Tibial nerve (tissue), 4 donors: Measurements from ENCODE around the gene RIOK1. TPM values are rescaled to one million over a fixed set of nuclear protein-coding genes. Genes with fewer than 3 reads are reported as not detected.
"Not testable (repeated sequence)": the region's sequence is repeated elsewhere in the genome, so short reads cannot be mapped to it uniquely, and the experiment has no call there.

Experiments
- DNase-seq, 2 donors: peaks; one replicate each; pipeline ENCODE4 v3.0.0-alpha.2; 2019; ENCODE audit warnings: low spot score in 2 of 2
- H3K27ac ChIP-seq, 4 donors: fragments of 200-600 bp; sonication (generic) in 3 of 4; one replicate each; pipeline ENCODE4 v1.5.1; 2017 to 2019; ENCODE audit warnings: mild to moderate bottlenecking in 1 of 4
- H3K27me3 ChIP-seq, 2 donors: fragments of 200-600 bp; sonication (generic) in 1 of 2; one replicate each; pipeline versions ENCODE4 v1.5.1 to v1.6.0; 2017 to 2019
- H3K36me3 ChIP-seq, 3 donors: fragments of 200-600 bp; sonication (generic); one replicate each; pipeline ENCODE4 v1.5.1; 2018 to 2019
- H3K4me1 ChIP-seq, 4 donors: fragments of 200-600 bp; sonication (generic) in 3 of 4; one replicate each; pipeline ENCODE4 v1.5.1; 2017 to 2019
- H3K4me3 ChIP-seq, 4 donors: fragments of 200-600 bp; sonication (generic) in 3 of 4; one replicate each; pipeline ENCODE4 v1.5.1; 2017 to 2019; ENCODE audit warnings: mild to moderate bottlenecking in 1 of 4, moderate library complexity in 1 of 4
- H3K9me3 ChIP-seq, 4 donors: fragments of 200-600 bp; sonication (generic) in 3 of 4; one replicate each; pipeline ENCODE4 v1.5.1; 2017 to 2019
- CTCF ChIP-seq, 5 experiments: fragments of 200-600 bp in 3 of 5; fragments of 450-650 bp in 2 of 5; sonication (generic) in 3 of 5; IDR thresholded peaks; one replicate each; pipeline ENCODE4 v1.5.1; 2016 to 2019; ENCODE audit warnings: antibody characterized with exemption in 5 of 5, mild to moderate bottlenecking in 3 of 5, moderate library complexity in 2 of 5
- EP300 ChIP-seq, 2 donors: sonication (generic); formaldehyde crosslinking; IDR thresholded peaks; one replicate each; pipeline ENCODE4 v1.6.1; 2017; ENCODE audit warnings: antibody characterized with exemption in 2 of 2, mild to moderate bottlenecking in 1 of 2
- POLR2A ChIP-seq, 2 donors: fragments of 450-650 bp; IDR thresholded peaks; one replicate each; pipeline ENCODE4 v1.6.1; 2017; ENCODE audit warnings: antibody characterized with exemption in 2 of 2, mild to moderate bottlenecking in 2 of 2, moderate library complexity in 2 of 2
- WGBS, 2 donors: methylation state at CpG; one replicate each; pipeline ENCODE4 v1.1.5; 2018; 5-methylcytosine and 5-hydroxymethylcytosine counted together
- total RNA-seq, 4 donors: library from RNA; depleted of rRNA; stranded (reverse); fragments of >200 nt; gene quantifications; one replicate each; pipeline ENCODE4 v1.1.0, GENCODE V29; 2016

The RIOK1 gene
- total RNA-seq: 10 to 100 TPM in 2 of 4 donors, 1 to 10 TPM in 2; 9.0 to 25.2 (median 12.9) TPM

GRCh38 chr6:7389451-7390225, at the start of gene RIOK1, which contains the start of gene CAGE1:
TSS of gene RIOK1 (plus strand) at chr6:7389808. CDS start at chr6:7390003, 195 bp downstream.
TSS of gene CAGE1 (minus strand) at chr6:7389742. CDS start at chr6:7387173, 2,569 bp downstream.
- TF ChIP-seq EP300 (IDR thresholded peaks at IDR 0.05) (peak; percentile 35 to 86), CTCF (IDR thresholded peaks at IDR 0.05) (peak in 2 of 5 experiments; percentile 13 to 21), POLR2A (IDR thresholded peaks at IDR 0.05) (peak; percentile 39 to 72)
- WGBS, 2 donors: 0 to 1% methylated on average over 27 to 30 of the region's 62 CpGs
- H3K27me3 ChIP-seq: no peaks in the 10 kb centered on the region
- peak within 1 kb of the TSS; percentile 69 to 97 (median 90) for H3K27ac ChIP-seq
- H3K4me3 ChIP-seq: peak within 1 kb of the TSS; percentile 62 to 93 (median 70)
- peaks cover 0 to 32% (median 16%) of the 10 kb centered on the region in 4 donors for H3K4me1 ChIP-seq
- no peaks in the 10 kb centered on the region for H3K9me3 ChIP-seq
- H3K36me3 ChIP-seq: peaks cover 0 to 17% (median 0%) of the 10 kb centered on the region in 3 donors
- peak; percentile 91 to 92 for DNase-seq

GRCh38 chr6:7341271-7341670, 48.3 kb upstream of the RIOK1 start:
- no peak for DNase-seq
- Histone ChIP-seq H3K9me3 (no peaks in the 10 kb centered on the region), H3K4me3 (no peak overlapping the region), H3K4me1 (no peaks in the 10 kb centered on the region), H3K27ac (no peak overlapping the region), H3K36me3 (no peaks in the 10 kb centered on the region), H3K27me3 (no peaks in the 10 kb centered on the region)
- no peak for TF ChIP-seq CTCF (IDR thresholded peaks at IDR 0.05)
- TF ChIP-seq EP300 (IDR thresholded peaks at IDR 0.05): no peak
- no peak for TF ChIP-seq POLR2A (IDR thresholded peaks at IDR 0.05)
- WGBS, 2 donors: 98 to 100% methylated on average over 3 of the region's 3 CpGs

- no peak for DNase-seq
- 82 to 83% methylated on average over 6 to 9 of the region's 9 CpGs for WGBS, 2 donors
- Histone ChIP-seq H3K36me3 (no peaks in the 10 kb centered on the region), H3K27me3 (no peaks in the 10 kb centered on the region), H3K9me3 (no peaks in the 10 kb centered on the region), H3K4me3 (no peak overlapping the region), H3K27ac (no peak overlapping the region), H3K4me1 (no peaks in the 10 kb centered on the region)
- TF ChIP-seq POLR2A (IDR thresholded peaks at IDR 0.05) (no peak), CTCF (IDR thresholded peaks at IDR 0.05) (no peak)
Observed at GRCh38 chr6:7341989-7342742, 47.4 kb upstream of the RIOK1 start.

- DNase-seq: no peak
- H3K9me3 ChIP-seq: no peaks in the 10 kb centered on the region
- H3K27ac ChIP-seq: no peak overlapping the region
- no peaks in the 10 kb centered on the region for H3K4me1 ChIP-seq
- TF ChIP-seq POLR2A (IDR thresholded peaks at IDR 0.05) (no peak), CTCF (IDR thresholded peaks at IDR 0.05) (no peak), EP300 (IDR thresholded peaks at IDR 0.05) (no peak)
- no peaks in the 10 kb centered on the region for H3K27me3 ChIP-seq
- no peak overlapping the region for H3K4me3 ChIP-seq
- H3K36me3 ChIP-seq: no peaks in the 10 kb centered on the region
- WGBS, 2 donors: 92 to 94% methylated on average over 10 to 19 of the region's 29 CpGs
Observed at GRCh38 chr6:7343546-7344475, 45.8 kb upstream of the RIOK1 start.

GRCh38 chr6:7344773-7345450, 44.7 kb upstream of the RIOK1 start:
- H3K4me1 ChIP-seq, DNase-seq, H3K27me3 ChIP-seq, H3K9me3 ChIP-seq, H3K27ac ChIP-seq, H3K36me3 ChIP-seq, H3K4me3 ChIP-seq: not testable (repeated sequence)
- WGBS, 2 donors: 85 to 87% methylated on average over 10 of the region's 10 CpGs

- H3K4me3 ChIP-seq, H3K9me3 ChIP-seq, H3K36me3 ChIP-seq, H3K27me3 ChIP-seq, H3K4me1 ChIP-seq, DNase-seq, H3K27ac ChIP-seq: not testable (repeated sequence)
- 45 to 69% methylated on average over 2 of the region's 2 CpGs for WGBS, 2 donors
Observed at GRCh38 chr6:7347551-7347997, 42.0 kb upstream of the RIOK1 start.

- not testable (repeated sequence) for DNase-seq, H3K36me3 ChIP-seq, H3K9me3 ChIP-seq, H3K27ac ChIP-seq, H3K4me1 ChIP-seq, H3K27me3 ChIP-seq, H3K4me3 ChIP-seq
- 61 to 72% methylated on average over 1 of the region's 1 CpG for whole genome bisulfite sequencing, 2 donors
Observed at GRCh38 chr6:7350591-7350990, 39.0 kb upstream of the RIOK1 start.
